H9 (cell line): Measurements from ENCODE around the gene SDC3. TPM values are rescaled to one million over a fixed set of nuclear protein-coding genes. Genes with fewer than 3 reads are reported as not detected.

ENCODE experiments used
- DNase-seq: peaks from one replicate; pipeline ENCODE4 v3.0.0-alpha.2; 2017
- H2AFZ ChIP-seq: one replicate; pipeline ENCODE4 v1.6.1; 2013; ENCODE audit warnings: mild to moderate bottlenecking, low read length, control low read depth, moderate library complexity
- H2AK5ac ChIP-seq: 2 replicates; pipeline ENCODE4 v1.6.1; 2013; ENCODE audit warnings: low read length, control low read depth, mixed read lengths; ENCODE audit not compliant: insufficient read length
- H2BK120ac ChIP-seq: one replicate; pipeline ENCODE4 v1.6.1; 2013; ENCODE audit warnings: low read depth, mild to moderate bottlenecking, low read length, control low read depth, inconsistent platforms; ENCODE audit not compliant: poor library complexity, severe bottlenecking
- H2BK12ac ChIP-seq: 2 replicates; pipeline ENCODE4 v1.6.1; 2013; ENCODE audit warnings: low read length, control low read depth, mixed read lengths, low read depth; ENCODE audit not compliant: insufficient read length
- H2BK15ac ChIP-seq: 2 replicates; pipeline ENCODE4 v1.6.1; 2013; ENCODE audit warnings: low read depth, low read length, control low read depth
- H2BK20ac ChIP-seq: one replicate; pipeline ENCODE4 v1.6.1; 2013; ENCODE audit warnings: low read depth, mild to moderate bottlenecking, low read length, control low read depth, inconsistent platforms; ENCODE audit not compliant: poor library complexity, severe bottlenecking
- H2BK5ac ChIP-seq: 2 replicates; pipeline ENCODE4 v1.6.1; 2013; ENCODE audit warnings: low read length, control low read depth, mixed read lengths; ENCODE audit not compliant: insufficient read length
- H3K14ac ChIP-seq: 2 replicates; pipeline ENCODE4 v1.6.1; 2013; ENCODE audit warnings: low read length, control low read depth; ENCODE audit not compliant: insufficient read depth
- H3K18ac ChIP-seq: 2 replicates; pipeline ENCODE4 v1.6.1; 2013; ENCODE audit warnings: low read depth, mild to moderate bottlenecking, mixed read lengths, low read length, control low read depth; ENCODE audit not compliant: insufficient read length
- H3K23ac ChIP-seq: 2 replicates; pipeline ENCODE4 v1.6.1; 2013; ENCODE audit warnings: low read length, control low read depth, mixed read lengths, low read depth; ENCODE audit not compliant: insufficient read length
- H3K23me2 ChIP-seq: 2 replicates; pipeline ENCODE4 v1.6.1; 2013; ENCODE audit warnings: low read depth, mild to moderate bottlenecking, mixed read lengths, low read length, control low read depth; ENCODE audit not compliant: insufficient read length, poor library complexity, severe bottlenecking
- H3K27ac ChIP-seq: 2 replicates; pipeline ENCODE4 v1.5.1; 2013; ENCODE audit warnings: low read length, control low read depth, mixed read lengths, low read depth; ENCODE audit not compliant: insufficient read length
- H3K27me3 ChIP-seq: 2 replicates; pipeline ENCODE4 v1.6.1; 2013; ENCODE audit warnings: low read length, control low read depth, inconsistent platforms; ENCODE audit not compliant: insufficient read depth
- H3K4ac ChIP-seq: 2 replicates; pipeline ENCODE4 v1.6.1; 2013; ENCODE audit warnings: low read depth, mild to moderate bottlenecking, control low read depth, inconsistent platforms, low read length, moderate library complexity
- H3K4me1 ChIP-seq: 2 replicates; pipeline ENCODE4 v1.6.1; 2013; ENCODE audit warnings: low read length, control low read depth, inconsistent platforms; ENCODE audit not compliant: insufficient read depth
- H3K4me2 ChIP-seq: 2 replicates; pipeline ENCODE4 v1.6.1; 2013; ENCODE audit warnings: low read length, control low read depth, mixed read lengths; ENCODE audit not compliant: insufficient read length, insufficient read depth
- H3K56ac ChIP-seq: 2 replicates; pipeline ENCODE4 v1.6.1; 2013; ENCODE audit warnings: low read depth, mild to moderate bottlenecking, mixed read lengths, low read length, control low read depth; ENCODE audit not compliant: insufficient read length
- H3K79me1 ChIP-seq: 2 replicates; pipeline ENCODE4 v1.6.1; 2013; ENCODE audit warnings: low read depth, mild to moderate bottlenecking, moderate library complexity, low read length, control low read depth, inconsistent platforms; ENCODE audit not compliant: insufficient read depth, poor library complexity, severe bottlenecking
- H3K79me2 ChIP-seq: 2 replicates; pipeline ENCODE4 v1.6.1; 2013; ENCODE audit warnings: low read length, control low read depth, inconsistent platforms; ENCODE audit not compliant: insufficient read depth
- H3K9ac ChIP-seq: 2 replicates; pipeline ENCODE4 v1.6.1; 2013; ENCODE audit warnings: low read length, control low read depth, mixed read lengths; ENCODE audit not compliant: insufficient read length; ENCODE audit errors: extremely low read depth
- H3K9me3 ChIP-seq: one replicate; pipeline ENCODE4 v1.6.1; 2013; ENCODE audit warnings: low read depth, low read length, inconsistent platforms; ENCODE audit not compliant: control insufficient read depth
- H3T11ph ChIP-seq: one replicate; pipeline ENCODE4 v1.6.1; 2013; ENCODE audit warnings: mild to moderate bottlenecking, low read length, control low read depth, inconsistent platforms
- H4K20me1 ChIP-seq: one replicate; pipeline ENCODE4 v1.6.1; 2013; ENCODE audit not compliant: control insufficient read depth, insufficient read length, insufficient read depth
- H4K5ac ChIP-seq: 2 replicates; pipeline ENCODE4 v1.6.1; 2013; ENCODE audit warnings: low read depth, mild to moderate bottlenecking, mixed read lengths, low read length, control low read depth; ENCODE audit not compliant: insufficient read length
- H4K8ac ChIP-seq: replicated peaks from 2 replicates; pipeline ENCODE4 v1.6.1; 2013; ENCODE audit warnings: low read length, control low read depth, mixed read lengths, low read depth; ENCODE audit not compliant: insufficient read length
- H4K91ac ChIP-seq: 2 replicates; pipeline ENCODE4 v1.6.1; 2013; ENCODE audit warnings: low read depth, mild to moderate bottlenecking, moderate library complexity, mixed read lengths, low read length, control low read depth; ENCODE audit not compliant: insufficient read length
- H3K27ac Mint-ChIP-seq, 3 experiments: 2 replicates in 2 of 3; 3 replicates in 1 of 3; pipeline ENCODE4 v1.8.0; 2020 to 2021; ENCODE audit warnings: mixed read lengths in 3 of 3, mild to moderate bottlenecking in 1 of 3, moderate library complexity in 1 of 3
- H3K27me3 Mint-ChIP-seq: 2 replicates; pipeline ENCODE4 v1.8.0; 2021; ENCODE audit warnings: low read depth, mild to moderate bottlenecking, moderate library complexity, mixed read lengths
- H3K36me3 Mint-ChIP-seq, 3 experiments: 2 replicates in 2 of 3; 3 replicates in 1 of 3; pipeline ENCODE4 v1.8.0; 2020 to 2021; ENCODE audit warnings: low read depth in 3 of 3, mixed read lengths in 3 of 3; ENCODE audit not compliant: insufficient read depth in 1 of 3
- H3K4me1 Mint-ChIP-seq, 2 experiments: 2 replicates each; pipeline ENCODE4 v1.8.0; 2020; ENCODE audit warnings: mixed read lengths in 2 of 2
- H3K4me3 Mint-ChIP-seq, 2 experiments: 2 replicates in 1 of 2; 3 replicates in 1 of 2; pipeline ENCODE4 v1.8.0; 2020 to 2021; ENCODE audit warnings: mild to moderate bottlenecking in 2 of 2, mixed read lengths in 2 of 2, moderate library complexity in 1 of 2
- H3K9me3 Mint-ChIP-seq, 2 experiments: 2 replicates in 1 of 2; 3 replicates in 1 of 2; pipeline ENCODE4 v1.8.0; 2020; ENCODE audit warnings: mild to moderate bottlenecking in 2 of 2, mixed read lengths in 2 of 2, moderate library complexity in 1 of 2
- WGBS: extraction: QIAGEN DNeasy Blood & Tissue Kit; methylation state at CpG from one replicate; pipeline ENCODE4 v1.1.7; 2013; ENCODE audit warnings: missing lambda C conversion rate, low lambda C conversion rate, mixed read lengths; ENCODE audit not compliant: insufficient read length; ENCODE audit errors: extremely low coverage; 5-methylcytosine and 5-hydroxymethylcytosine counted together
- total RNA-seq: library from RNA; stranded (reverse); gene quantifications from 2 replicates; pipeline ENCODE4 v1.2.1, GENCODE V29; 2021
- TF ChIP-seq, protein P1 (sequence below): fragments of 200-600 bp; sonication (generic); conservative IDR thresholded peaks from 3 replicates; pipeline ENCODE4 v1.8.0; 2021; ENCODE audit warnings: antibody characterized with exemption, mild to moderate bottlenecking

Gene SDC3
- total RNA-seq, 1 experiment from 2014 or later = 25.9 TPM

DNA sequence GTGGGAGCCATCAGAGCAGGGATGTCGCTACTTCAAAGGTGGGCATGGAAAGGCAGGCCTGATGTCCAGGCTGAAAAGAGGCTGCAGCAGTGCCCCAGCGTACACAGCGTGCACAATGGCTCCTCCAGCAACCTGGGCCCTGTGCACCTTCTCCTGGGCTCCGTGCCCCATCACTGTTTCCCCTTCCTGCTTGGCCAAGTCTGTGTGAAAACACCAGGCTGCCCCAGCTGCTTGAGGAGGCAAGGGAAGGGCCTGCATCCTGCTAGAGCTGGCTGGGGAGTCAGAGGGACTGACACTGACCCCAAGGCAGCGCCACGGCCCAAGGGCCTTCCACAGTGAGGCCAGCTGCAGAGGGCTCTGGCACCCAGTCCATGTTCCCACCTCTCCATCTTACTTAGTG lies 33.4 kb downstream of the SDC3 start:
- no CpG with 5 or more reads among the region's 6 CpGs for WGBS
- Mint-ChIP-seq H3K4me1 (peaks cover 27 to 40% of the 10 kb centered on the region in 2 experiments), H3K4me3 (no peak overlapping the region), H3K36me3 (peaks cover 4 to 9% (median 5%) of the 10 kb centered on the region in 3 experiments; a peak in 6 of 7 replicates), H3K27ac (peak overlapping the region in 1 of 3 experiments; percentile 59; a peak in 2 of 7 replicates), H3K27me3 (no peaks in the 10 kb centered on the region), H3K9me3 (no peaks in the 10 kb centered on the region)
- H3K4ac ChIP-seq = no peak overlapping the region
- no peak overlapping the region for H3K27ac ChIP-seq
- no peak overlapping the region for H3K56ac ChIP-seq
- peaks cover 14% of the 10 kb centered on the region for H3K9me3 ChIP-seq
- H3K27me3 ChIP-seq = no peaks in the 10 kb centered on the region
- H3K23me2 ChIP-seq = no peaks in the 10 kb centered on the region
- H2BK20ac ChIP-seq = no peak overlapping the region
- peaks cover 4% of the 10 kb centered on the region; the same call in 1 of the 2 replicates for H3K4me1 ChIP-seq
- DNase-seq = no peak
- no peaks in the 10 kb centered on the region for H3K79me2 ChIP-seq
- no peaks in the 10 kb centered on the region for H3K79me1 ChIP-seq
- H3K23ac ChIP-seq = no peak overlapping the region
- H2BK12ac ChIP-seq = no peak overlapping the region
- H3K18ac ChIP-seq = no peak overlapping the region
- H3K4me2 ChIP-seq = no peak overlapping the region
- no peak overlapping the region for H2BK5ac ChIP-seq
- no peak overlapping the region for H2AFZ ChIP-seq
- H2BK120ac ChIP-seq = no peak overlapping the region
- no peak overlapping the region for H2BK15ac ChIP-seq
- H3T11ph ChIP-seq = no peak overlapping the region
- no peak overlapping the region for H4K91ac ChIP-seq
- H4K5ac ChIP-seq = no peak overlapping the region
- H4K8ac ChIP-seq = no peak overlapping the region
- H2AK5ac ChIP-seq = no peak overlapping the region
- no peaks in the 10 kb centered on the region for H4K20me1 ChIP-seq
- no peak overlapping the region for H3K9ac ChIP-seq
- H3K14ac ChIP-seq = no peak overlapping the region
- TF ChIP-seq, protein P1, sequence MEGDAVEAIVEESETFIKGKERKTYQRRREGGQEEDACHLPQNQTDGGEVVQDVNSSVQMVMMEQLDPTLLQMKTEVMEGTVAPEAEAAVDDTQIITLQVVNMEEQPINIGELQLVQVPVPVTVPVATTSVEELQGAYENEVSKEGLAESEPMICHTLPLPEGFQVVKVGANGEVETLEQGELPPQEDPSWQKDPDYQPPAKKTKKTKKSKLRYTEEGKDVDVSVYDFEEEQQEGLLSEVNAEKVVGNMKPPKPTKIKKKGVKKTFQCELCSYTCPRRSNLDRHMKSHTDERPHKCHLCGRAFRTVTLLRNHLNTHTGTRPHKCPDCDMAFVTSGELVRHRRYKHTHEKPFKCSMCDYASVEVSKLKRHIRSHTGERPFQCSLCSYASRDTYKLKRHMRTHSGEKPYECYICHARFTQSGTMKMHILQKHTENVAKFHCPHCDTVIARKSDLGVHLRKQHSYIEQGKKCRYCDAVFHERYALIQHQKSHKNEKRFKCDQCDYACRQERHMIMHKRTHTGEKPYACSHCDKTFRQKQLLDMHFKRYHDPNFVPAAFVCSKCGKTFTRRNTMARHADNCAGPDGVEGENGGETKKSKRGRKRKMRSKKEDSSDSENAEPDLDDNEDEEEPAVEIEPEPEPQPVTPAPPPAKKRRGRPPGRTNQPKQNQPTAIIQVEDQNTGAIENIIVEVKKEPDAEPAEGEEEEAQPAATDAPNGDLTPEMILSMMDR = no peak
